Erythroblast (primary cell): Measurements from ENCODE around the gene CMPK1.

ENCODE experiments used
- GATA1 ChIP-seq: IDR thresholded peaks from 2 replicates; pipeline ENCODE4 v1.6.1; 2011; ENCODE audit warnings: low read depth, mild to moderate bottlenecking, control low read depth, low read length, moderate library complexity
- POLR2A ChIP-seq: IDR thresholded peaks from 2 replicates; pipeline ENCODE4 v1.6.1; 2011; ENCODE audit warnings: mild to moderate bottlenecking, low read length

GRCh38 chr1:47351305-47351704 lies 17.7 kb downstream of the CMPK1 start:
- TF ChIP-seq POLR2A (no peak), GATA1 (no peak)
